HG03025 (cell line): ENCODE data around the gene ACSF3.

Experiments
- ATAC-seq: cut with Tn5 transposase; IDR thresholded peaks from one replicate; pipeline ENCODE4 v1.9.1; 2021; ENCODE audit warnings: mild to moderate bottlenecking, moderate library complexity; ENCODE audit not compliant: unreplicated experiment, low FRiP score

ACSF3 gene

DNA sequence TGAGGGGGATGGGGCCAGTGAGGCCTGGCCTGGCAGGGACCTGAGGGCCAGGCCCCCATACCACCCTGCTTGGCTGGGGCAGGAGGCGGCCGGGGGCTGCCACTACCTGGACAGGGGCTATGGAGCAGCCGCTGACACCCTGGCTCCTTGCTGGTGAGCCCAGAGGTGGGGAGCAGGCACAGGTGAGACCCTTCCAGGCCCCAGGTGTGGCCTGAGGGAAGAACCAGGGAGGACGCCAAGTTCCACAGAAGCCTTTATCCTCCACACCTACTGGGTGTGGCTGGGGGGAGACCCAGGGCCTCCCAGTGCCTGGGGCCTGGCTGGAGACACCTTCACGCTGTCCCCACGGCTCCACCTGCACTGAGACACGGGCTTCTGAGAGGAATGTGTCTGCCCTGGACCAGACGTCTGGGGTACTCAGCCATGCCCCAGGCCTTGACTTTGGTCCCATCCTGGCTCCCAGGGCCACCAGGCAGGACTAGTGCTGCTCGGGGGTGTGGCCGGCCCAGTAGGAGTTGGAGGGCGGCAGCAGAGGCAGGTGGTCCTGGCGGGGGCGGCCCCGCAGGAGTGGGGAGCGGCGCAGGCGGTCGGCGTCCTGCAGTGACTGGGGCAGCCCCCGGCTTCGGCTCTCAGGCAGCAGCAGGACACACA lies 102.0 kb downstream of the ACSF3 start:
- ATAC-seq: no peak

GRCh38 chr16:89197033-89197632 lies 103.5 kb downstream of the ACSF3 start:
- ATAC-seq: no peak

GRCh38 chr16:89197633-89198416 lies 104.2 kb downstream of the ACSF3 start:
- ATAC-seq: no peak

- ATAC-seq: no peak
These were observed 105.0 kb downstream of the ACSF3 start for GRCh38 chr16:89198417-89199240.

DNA sequence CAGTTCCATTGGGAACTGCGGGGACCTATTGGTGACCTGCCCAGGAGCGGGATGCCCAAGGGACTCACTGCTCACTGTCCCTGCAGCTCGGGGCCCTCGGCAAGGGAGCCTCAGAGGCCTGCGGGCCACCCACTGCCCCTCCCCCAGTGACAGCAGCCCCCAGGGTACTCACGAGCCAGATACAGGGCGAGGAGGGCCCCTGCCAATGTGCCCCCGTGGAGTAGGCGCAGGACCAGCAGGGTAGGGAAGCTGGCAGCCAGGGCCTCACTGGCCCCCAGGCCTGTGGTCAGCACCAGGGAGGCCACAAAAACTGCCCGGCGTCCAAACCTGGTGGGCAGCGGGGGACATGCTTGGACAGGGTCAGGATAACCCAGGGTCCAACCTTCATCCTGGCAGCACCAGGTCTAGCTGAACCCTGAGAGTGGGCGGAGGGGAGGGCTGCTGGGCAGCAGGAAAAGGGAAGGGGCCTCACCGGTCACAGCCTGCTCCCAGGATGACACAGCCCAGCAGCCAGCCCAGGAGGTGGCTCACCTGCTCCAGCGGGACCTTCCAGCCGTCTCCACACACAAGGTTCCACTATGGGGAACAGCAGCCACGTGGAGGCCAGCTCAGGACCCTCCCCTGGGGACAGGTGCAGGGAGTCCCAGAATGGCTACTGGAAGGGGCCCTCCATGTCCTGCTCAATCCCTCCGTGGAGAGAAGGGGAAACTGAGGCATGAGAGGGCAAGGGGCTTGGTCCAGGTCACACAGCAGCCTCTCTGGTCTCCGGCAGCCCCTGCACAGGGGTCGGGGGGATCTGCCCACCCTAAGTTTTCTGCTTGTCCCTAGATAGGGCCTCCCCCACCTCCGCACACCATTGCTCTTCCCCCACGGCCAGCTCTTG lies 105.8 kb downstream of the ACSF3 start:
- no peak for ATAC-seq

GRCh38 chr16:89200124-89200849 lies 106.6 kb downstream of the ACSF3 start, which contains the start of gene SLC22A31:
TSS of gene SLC22A31 (minus strand) at chr16:89200537. CDS start at chr16:89200501, 36 bp downstream.
- ATAC-seq: no peak

DNA sequence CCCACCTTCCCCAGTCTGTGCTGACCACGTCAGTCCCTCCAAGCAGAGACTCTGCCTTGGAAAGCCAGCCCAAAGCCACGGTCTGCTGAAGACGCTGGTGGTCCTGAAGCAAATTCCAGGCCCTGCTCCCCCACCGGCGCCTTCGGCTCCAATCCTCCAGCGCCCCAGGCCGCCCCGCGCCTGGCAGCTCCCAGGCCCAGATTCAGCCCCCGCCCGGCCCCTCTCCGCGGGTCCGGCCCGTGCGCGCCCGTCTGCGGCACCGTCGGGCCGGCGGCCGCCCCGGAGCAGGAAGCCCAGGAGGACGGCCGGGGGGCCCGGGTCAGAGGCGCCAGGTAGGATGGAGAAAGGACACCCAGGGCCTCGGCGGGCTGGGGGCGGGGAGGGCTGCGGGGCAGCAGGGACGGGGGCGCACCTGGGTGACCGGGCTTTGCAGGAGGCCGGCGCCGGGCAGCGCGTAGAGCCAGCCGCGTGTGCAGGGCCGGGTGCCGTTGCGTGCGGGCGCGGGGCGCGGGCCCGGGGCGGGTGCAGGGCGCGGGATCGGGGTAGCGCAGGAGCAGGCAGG lies 107.3 kb downstream of the ACSF3 start:
- no peak for ATAC-seq

DNA sequence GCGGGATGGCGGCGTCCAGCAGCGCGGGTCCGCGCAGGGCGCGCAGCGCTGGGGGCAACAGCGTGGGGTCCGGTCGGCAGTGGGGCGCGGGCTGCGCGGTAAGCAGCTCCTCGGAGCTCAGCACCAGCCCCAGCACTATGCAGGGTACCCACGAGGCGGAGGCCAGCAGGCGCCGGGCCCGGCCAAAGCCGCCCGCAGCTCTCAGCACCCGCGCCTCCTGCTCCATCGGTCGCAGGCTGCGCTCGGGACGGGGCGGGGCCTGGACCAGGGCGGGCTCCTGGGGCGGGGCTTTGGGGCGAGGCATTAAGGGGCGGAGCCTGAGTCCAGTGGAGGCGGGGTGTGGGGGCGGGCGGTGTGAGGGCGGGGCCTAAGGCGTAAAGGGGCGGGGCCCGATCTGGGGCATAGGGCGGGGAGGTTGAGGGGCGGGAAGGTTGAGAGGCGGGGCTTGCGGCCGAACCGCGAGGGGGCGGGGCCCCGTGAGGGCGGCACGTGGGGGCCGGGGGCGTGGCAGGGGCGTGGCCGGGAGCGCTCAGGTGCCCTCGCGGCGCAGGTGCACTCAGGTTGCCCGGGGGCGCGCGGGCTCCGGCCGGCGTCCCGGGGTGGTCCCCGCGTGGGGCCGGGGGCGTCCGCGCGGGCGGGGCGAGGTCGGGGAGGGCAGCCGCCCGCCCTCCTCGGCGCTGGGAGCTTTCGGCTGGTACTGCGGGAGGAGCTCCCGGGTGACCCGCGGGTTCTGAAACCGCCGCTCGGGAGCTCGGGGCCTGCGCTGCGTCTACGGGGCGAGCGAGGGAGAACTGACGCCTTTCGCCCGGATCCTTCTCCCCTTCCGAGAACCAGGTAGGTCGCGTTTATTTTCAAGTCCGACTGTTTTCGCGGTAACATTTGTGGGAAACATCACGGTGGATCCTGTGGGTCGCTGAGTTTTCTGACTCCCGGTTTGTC lies 108.1 kb downstream of the ACSF3 start:
- ATAC-seq: no peak

- ATAC-seq: no peak
These were observed 109.0 kb downstream of the ACSF3 start for GRCh38 chr16:89202422-89203215.
